ENCODE data around the gene AREG. TPM values are rescaled to one million over a fixed set of nuclear protein-coding genes. Genes with fewer than 3 reads are reported as not detected.

Gene AREG
- total and polyA plus RNA-seq, 12 donors: 0.77 to 22.9 (median 4.3) TPM; not detected in 2

- intact Hi-C loops (cut with DNase I): no loop called here
- Histone ChIP-seq H3K4me3 (no peak overlapping the region), H3K27me3 (no peaks in the 10 kb centered on the region), H3K9me3 (no peaks in the 10 kb centered on the region), H3K36me3 (no peaks in the 10 kb centered on the region), H3K4me1 (peaks cover 0 to 14% (median 7%) of the 10 kb centered on the region in 9 donors), H3K27ac (peak overlapping the region in 2 of 10 donors; percentile 16 to 31)
- ATAC-seq: peak in 6 of 8 donors; percentile 33 to 93 (median 85)
- 28 to 33% methylated on average over 5 of the region's 5 CpGs for WGBS, 2 donors
- DNase-seq: peak in 1 of 2 donors; percentile 5
- TF ChIP-seq CTCF (IDR thresholded peaks at IDR 0.05): no peak
Measured at GRCh38 chr4:74473155-74473811, 28.3 kb downstream of the AREG start.

- peak in 1 of 8 donors; percentile 33 for ATAC-seq
- Histone ChIP-seq H3K4me3 (no peak overlapping the region), H3K36me3 (no peaks in the 10 kb centered on the region), H3K27ac (no peak overlapping the region), H3K4me1 (peaks cover 0 to 14% (median 7%) of the 10 kb centered on the region in 9 donors), H3K27me3 (no peaks in the 10 kb centered on the region), H3K9me3 (no peaks in the 10 kb centered on the region)
- TF ChIP-seq CTCF (IDR thresholded peaks at IDR 0.05): no peak
- no peak for DNase-seq
- WGBS, 2 donors: 66 to 69% methylated on average over 4 of the region's 4 CpGs
- intact Hi-C loops (cut with DNase I): no loop called here
Measured at GRCh38 chr4:74474345-74475090, 29.6 kb downstream of the AREG start.

- H3K27me3 ChIP-seq: no peaks in the 10 kb centered on the region
- H3K4me1 ChIP-seq: peaks cover 0 to 14% (median 7%) of the 10 kb centered on the region in 9 donors
- intact Hi-C loops (cut with DNase I): no loop called here
- no peak overlapping the region for H3K27ac ChIP-seq
- ATAC-seq (peak in 1 of 8 donors; percentile 25), DNase-seq (no peak)
- H3K36me3 ChIP-seq: no peaks in the 10 kb centered on the region
- no peak overlapping the region for H3K4me3 ChIP-seq
- H3K9me3 ChIP-seq: no peaks in the 10 kb centered on the region
- TF ChIP-seq CTCF (IDR thresholded peaks at IDR 0.05): no peak
- WGBS, 2 donors: 66 to 72% methylated on average over 2 of the region's 2 CpGs
Measured at GRCh38 chr4:74475091-74475800, 30.3 kb downstream of the AREG start.

GRCh38 chr4:74475946-74476345, 31.0 kb downstream of the AREG start:
- Histone ChIP-seq H3K4me1 (peaks cover 0 to 14% (median 7%) of the 10 kb centered on the region in 9 donors), H3K9me3 (no peaks in the 10 kb centered on the region), H3K4me3 (no peak overlapping the region), H3K36me3 (no peaks in the 10 kb centered on the region), H3K27me3 (no peaks in the 10 kb centered on the region), H3K27ac (no peak overlapping the region)
- no peak for TF ChIP-seq CTCF (IDR thresholded peaks at IDR 0.05)
- intact Hi-C loops (cut with DNase I): no loop called here
- 84 to 88% methylated on average over 3 of the region's 3 CpGs for WGBS, 2 donors
- DNase-seq (no peak), ATAC-seq (no peak)

All from heart right ventricle (tissue), 16 donors.